Stomach (tissue), 4 donors: Measurements from ENCODE around the gene GMEB2.

Source experiments
- CTCF ChIP-seq, 7 experiments: fragments of 450-650 bp in 4 of 7; fragments of 200-600 bp in 3 of 7; sonication (generic) in 3 of 7; IDR thresholded peaks; one replicate each; pipeline ENCODE4 v1.5.1; 2016 to 2019; ENCODE audit warnings: antibody characterized with exemption in 7 of 7, control low read depth in 2 of 7, mild to moderate bottlenecking in 1 of 7
- POLR2A ChIP-seq, 4 donors: fragments of 450-650 bp; IDR thresholded peaks; one replicate each; pipeline ENCODE4 v1.6.1; 2016; ENCODE audit warnings: antibody characterized with exemption in 4 of 4, control low read depth in 2 of 4, mild to moderate bottlenecking in 1 of 4, moderate library complexity in 1 of 4
- POLR2AphosphoS5 ChIP-seq, 3 donors: sonication (generic); formaldehyde crosslinking; IDR thresholded peaks; one replicate each; pipeline ENCODE4 v1.6.1; 2016; ENCODE audit warnings: antibody characterized with exemption in 3 of 3

- TF ChIP-seq CTCF (IDR thresholded peaks at IDR 0.05) (no peak), POLR2AphosphoS5 (IDR thresholded peaks at IDR 0.05) (no peak), POLR2A (IDR thresholded peaks at IDR 0.05) (no peak)
These were observed 25.5 kb upstream of the GMEB2 start for GRCh38 chr20:63652192-63652980.
